Tibial artery (tissue), 4 donors: ENCODE results near the gene HYOU1.

Experiments
- DNase-seq, 2 donors: peaks; one replicate each; pipeline ENCODE4 v3.0.0-alpha.2; 2019
- H3K27ac ChIP-seq, 2 donors: fragments of 200-600 bp; sonication (generic) in 1 of 2; 1 replicate in 1 of 2; 2 replicates in 1 of 2; pipeline ENCODE4 v1.5.1; 2018 to 2019; ENCODE audit warnings: mild to moderate bottlenecking in 1 of 2
- H3K27me3 ChIP-seq, 2 donors: fragments of 200-600 bp; sonication (generic) in 1 of 2; one replicate each; pipeline versions ENCODE4 v1.5.1 to v1.6.0; 2016 to 2019
- H3K36me3 ChIP-seq, 3 donors: fragments of 200-600 bp; sonication (generic) in 2 of 3; one replicate each; pipeline ENCODE4 v1.5.1; 2016 to 2019; ENCODE audit warnings: mild to moderate bottlenecking in 2 of 3
- H3K4me1 ChIP-seq, 4 donors: fragments of 200-600 bp; sonication (generic) in 2 of 4; 1 replicate in 3 of 4; 2 replicates in 1 of 4; pipeline ENCODE4 v1.5.1; 2016 to 2019
- H3K4me3 ChIP-seq, 2 donors: fragments of 200-600 bp; sonication (generic) in 1 of 2; 1 replicate in 1 of 2; 2 replicates in 1 of 2; pipeline ENCODE4 v1.5.1; 2018 to 2019; ENCODE audit warnings: mild to moderate bottlenecking in 2 of 2
- H3K9me3 ChIP-seq, 3 donors: fragments of 200-600 bp; sonication (generic) in 1 of 3; one replicate each; pipeline ENCODE4 v1.5.1; 2016 to 2019
- CTCF ChIP-seq, 2 experiments: fragments of 200-600 bp in 1 of 2; fragments of 450-650 bp in 1 of 2; IDR thresholded peaks; one replicate each; pipeline ENCODE4 v1.5.1; 2017 to 2019; ENCODE audit warnings: antibody characterized with exemption in 2 of 2, mild to moderate bottlenecking in 1 of 2, moderate library complexity in 1 of 2
- intact Hi-C: fragments of 100-400 bp; cut with DNase I; formaldehyde crosslinking; loops from one replicate; pipeline ENCODE4 v1.15.0; 2023; ENCODE audit warnings: low total_unique reads

The HYOU1 gene

GRCh38 chr11:119088406-119088805, 31.4 kb upstream of the HYOU1 start:
- no peak for DNase-seq
- peaks cover 5 to 28% (median 23%) of the 10 kb centered on the region in 4 donors for H3K4me1 ChIP-seq
- H3K27ac ChIP-seq, result no peak overlapping the region
- no peak overlapping the region for H3K4me3 ChIP-seq
- TF ChIP-seq CTCF (IDR thresholded peaks at IDR 0.05), result no peak
- no peaks in the 10 kb centered on the region for H3K9me3 ChIP-seq
- intact Hi-C loops, result no loop called here
- H3K27me3 ChIP-seq, result no peaks in the 10 kb centered on the region
- peaks cover 0 to 13% (median 0%) of the 10 kb centered on the region in 3 donors for H3K36me3 ChIP-seq

GRCh38 chr11:119087747-119088241, 30.8 kb upstream of the HYOU1 start:
- Histone ChIP-seq H3K36me3 (peaks cover 0 to 16% (median 0%) of the 10 kb centered on the region in 3 donors), H3K27ac (no peak overlapping the region), H3K27me3 (no peaks in the 10 kb centered on the region), H3K9me3 (no peaks in the 10 kb centered on the region), H3K4me3 (no peak overlapping the region), H3K4me1 (peaks cover 5 to 22% (median 17%) of the 10 kb centered on the region in 4 donors)
- TF ChIP-seq CTCF (IDR thresholded peaks at IDR 0.05), result no peak
- DNase-seq, result no peak
- intact Hi-C loops, result no loop called here

GRCh38 chr11:119087123-119087522, 30.1 kb upstream of the HYOU1 start:
- no peak for DNase-seq
- peaks cover 0 to 19% (median 5%) of the 10 kb centered on the region in 3 donors for H3K36me3 ChIP-seq
- H3K4me1 ChIP-seq, result peaks cover 5 to 15% (median 11%) of the 10 kb centered on the region in 4 donors
- no peak for TF ChIP-seq CTCF (IDR thresholded peaks at IDR 0.05)
- intact Hi-C loops, result no loop called here
- no peaks in the 10 kb centered on the region for H3K9me3 ChIP-seq
- no peak overlapping the region for H3K27ac ChIP-seq
- no peaks in the 10 kb centered on the region for H3K27me3 ChIP-seq
- no peak overlapping the region for H3K4me3 ChIP-seq

- TF ChIP-seq CTCF (IDR thresholded peaks at IDR 0.05), result no peak
- intact Hi-C loops, result no loop called here
- Histone ChIP-seq H3K4me3 (peak overlapping the region; percentile 66 to 86), H3K9me3 (no peaks in the 10 kb centered on the region), H3K36me3 (peaks cover 10 to 27% (median 22%) of the 10 kb centered on the region in 3 donors), H3K27me3 (no peaks in the 10 kb centered on the region), H3K4me1 (peaks cover 5 to 15% (median 11%) of the 10 kb centered on the region in 4 donors), H3K27ac (peak overlapping the region; percentile 70 to 82)
- no peak for DNase-seq
These were observed 28.4 kb upstream of the HYOU1 start for GRCh38 chr11:119085437-119085847.

- peak within 1 kb of the TSS; percentile 66 to 86 for H3K4me3 ChIP-seq
- DNase-seq, result peak; percentile 92 to 98
- peaks cover 5 to 15% (median 11%) of the 10 kb centered on the region in 4 donors for H3K4me1 ChIP-seq
- H3K9me3 ChIP-seq, result no peaks in the 10 kb centered on the region
- peaks cover 15 to 33% (median 28%) of the 10 kb centered on the region in 3 donors for H3K36me3 ChIP-seq
- intact Hi-C loops, result no loop called here
- H3K27ac ChIP-seq, result peak within 1 kb of the TSS; percentile 70 to 82
- TF ChIP-seq CTCF (IDR thresholded peaks at IDR 0.05), result no peak
- H3K27me3 ChIP-seq, result no peaks in the 10 kb centered on the region
These were observed 27.8 kb upstream of the HYOU1 start, which contains the start of gene HMBS for GRCh38 chr11:119084663-119085436. Gene HMBS, plus strand, starts transcription at chr11:119084881. Its CDS starts 153 bp downstream, at chr11:119085034.
